OCI-LY3 (cell line): ENCODE measurements around the gene STK32A.

ENCODE experiments used
- CTCF ChIP-seq: fragments of 200-600, 300-600 bp; sonication (generic); IDR thresholded peaks from 2 replicates; pipeline ENCODE4 v1.5.1; 2014; ENCODE audit warnings: antibody characterized with exemption, low read length, low read depth
- EZH2phosphoT487 ChIP-seq: fragments of 200-600 bp; shearing (Covaris generic); IDR thresholded peaks from 2 replicates; pipeline ENCODE4 v1.6.1; 2018; ENCODE audit warnings: antibody characterized with exemption, mixed run types, low read depth

- TF ChIP-seq CTCF = no peak
- TF ChIP-seq EZH2phosphoT487 = no peak
These were observed 26.7 kb upstream of the STK32A start for GRCh38 chr5:147208134-147208533.
